ENCODE measurements around the gene FEZF2.

FEZF2 gene

DNA sequence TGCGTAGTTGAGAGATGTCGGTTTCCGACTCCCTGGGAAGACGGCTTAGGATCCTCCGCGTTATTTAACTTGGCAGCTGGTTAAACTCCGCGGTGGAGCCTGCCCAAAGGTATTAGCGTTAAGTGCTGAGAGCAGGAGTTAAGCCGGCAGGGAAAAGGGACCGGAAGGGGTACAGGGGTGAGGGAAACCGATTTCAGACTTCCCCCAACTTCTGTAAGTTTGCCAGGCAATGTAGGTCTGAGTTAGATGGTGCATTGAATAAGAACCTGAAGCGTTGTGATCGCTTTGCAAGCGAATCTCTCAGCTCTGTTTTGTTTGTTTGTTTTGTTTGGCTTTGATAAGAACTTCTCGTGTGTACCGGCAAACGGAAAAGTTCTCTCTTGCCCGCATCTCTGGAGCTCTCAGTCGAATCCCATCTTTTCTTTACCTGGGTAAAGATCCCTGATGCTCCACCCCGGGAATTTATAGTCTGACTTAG is 6.0 kb upstream of the FEZF2 start:
- no peak overlapping the region for H3K4me3 ChIP-seq (ENCODE audit: low read length)
- no peak overlapping the region for H3K27ac ChIP-seq (ENCODE audit: low read depth, low read length)
- H3K36me3 ChIP-seq (ENCODE audit: control insufficient read depth, insufficient read depth, low read length): no peaks in the 10 kb centered on the region
- H3K4me1 ChIP-seq (ENCODE audit: control insufficient read depth, insufficient read depth, low read length): no peaks in the 10 kb centered on the region
- peaks cover 14% of the 10 kb centered on the region for H3K27me3 ChIP-seq (ENCODE audit: control insufficient read depth, insufficient read depth, low read length)
- H3K9ac ChIP-seq (ENCODE audit: low read length): no peak overlapping the region

- Histone ChIP-seq H3K27me3 (ENCODE audit: control insufficient read depth, insufficient read depth, low read length) (peaks cover 16% of the 10 kb centered on the region), H3K4me3 (ENCODE audit: low read length) (no peak overlapping the region), H3K36me3 (ENCODE audit: control insufficient read depth, insufficient read depth, low read length) (no peaks in the 10 kb centered on the region), H3K27ac (ENCODE audit: low read depth, low read length) (no peak overlapping the region), H3K4me1 (ENCODE audit: control insufficient read depth, insufficient read depth, low read length) (no peaks in the 10 kb centered on the region), H3K9ac (ENCODE audit: low read length) (no peak overlapping the region)
These were observed 5.6 kb upstream of the FEZF2 start for GRCh38 chr3:62378921-62379320.

GRCh38 chr3:62378311-62378789 is 5.0 kb upstream of the FEZF2 start:
- Histone ChIP-seq H3K27ac (ENCODE audit: low read depth, low read length) (no peak overlapping the region), H3K4me3 (ENCODE audit: low read length) (no peak overlapping the region), H3K27me3 (ENCODE audit: control insufficient read depth, insufficient read depth, low read length) (peaks cover 20% of the 10 kb centered on the region)

DNA sequence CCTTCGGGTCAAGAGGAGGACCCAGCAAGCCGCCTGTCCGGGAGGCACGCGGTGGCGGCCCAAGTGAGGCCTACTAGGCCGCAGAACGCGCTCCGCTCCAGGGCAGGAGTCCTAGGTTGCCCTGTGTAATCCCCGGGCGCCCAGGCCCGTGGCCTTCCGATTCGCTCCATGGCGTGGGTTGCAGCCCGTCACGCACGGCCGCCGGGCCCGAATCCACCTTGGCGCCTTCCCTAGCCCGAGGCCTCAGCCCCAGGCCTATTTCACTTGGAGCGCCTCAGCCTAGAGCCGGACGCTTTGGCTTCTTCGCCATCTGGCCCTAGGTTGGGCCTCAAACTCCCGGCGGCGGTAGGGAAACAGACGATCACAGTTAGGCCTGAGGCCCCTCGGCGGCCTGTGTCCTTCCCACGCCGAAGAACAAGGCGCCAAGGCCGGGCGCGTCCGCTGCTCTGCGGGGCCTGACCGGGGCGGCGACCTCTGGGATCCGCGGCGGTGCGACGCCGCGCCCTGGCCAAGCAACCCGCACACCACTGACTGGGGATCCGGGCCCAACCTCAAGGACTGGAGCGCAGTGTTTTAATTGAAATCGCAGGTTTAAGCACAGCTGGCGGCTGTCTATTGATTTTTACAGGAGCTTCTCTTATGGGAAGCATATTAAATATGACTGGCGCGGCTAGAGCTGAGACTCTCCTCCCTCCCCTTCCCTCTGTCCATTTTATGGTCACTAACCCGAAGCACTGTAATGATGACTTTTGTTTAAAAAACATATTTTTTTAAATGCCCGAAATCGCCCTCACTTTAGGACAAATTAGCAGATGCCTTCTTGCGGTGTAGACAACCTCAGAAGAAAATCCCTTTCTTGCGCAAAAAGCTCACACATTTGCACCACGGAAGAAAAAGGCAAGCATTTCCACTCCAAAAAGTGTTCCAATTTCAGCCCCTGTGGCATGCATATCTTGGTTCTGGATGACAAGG is 3.8 kb upstream of the FEZF2 start:
- H3K4me3 ChIP-seq (ENCODE audit: low read length): no peak overlapping the region
- no peaks in the 10 kb centered on the region for H3K4me1 ChIP-seq (ENCODE audit: control insufficient read depth, insufficient read depth, low read length)
- peaks cover 20% of the 10 kb centered on the region for H3K27me3 ChIP-seq (ENCODE audit: control insufficient read depth, insufficient read depth, low read length)
- no peaks in the 10 kb centered on the region for H3K36me3 ChIP-seq (ENCODE audit: control insufficient read depth, insufficient read depth, low read length)
- no peak overlapping the region for H3K9ac ChIP-seq (ENCODE audit: low read length)
- no peak overlapping the region for H3K27ac ChIP-seq (ENCODE audit: low read depth, low read length)

More at GRCh38 chr3:62378311-62378789, 5.0 kb upstream of the FEZF2 start:
- Histone ChIP-seq H3K36me3 (ENCODE audit: control insufficient read depth, insufficient read depth, low read length) (no peaks in the 10 kb centered on the region), H3K9ac (ENCODE audit: low read length) (no peak overlapping the region), H3K4me1 (ENCODE audit: control insufficient read depth, insufficient read depth, low read length) (no peaks in the 10 kb centered on the region)

GRCh38 chr3:62376454-62376720 is 3.0 kb upstream of the FEZF2 start:
- H3K9ac ChIP-seq (ENCODE audit: low read length): no peak overlapping the region
- H3K36me3 ChIP-seq (ENCODE audit: control insufficient read depth, insufficient read depth, low read length): no peaks in the 10 kb centered on the region
- no peak overlapping the region for H3K27ac ChIP-seq (ENCODE audit: low read depth, low read length)
- peaks cover 22% of the 10 kb centered on the region for H3K27me3 ChIP-seq (ENCODE audit: control insufficient read depth, insufficient read depth, low read length)
- H3K4me1 ChIP-seq (ENCODE audit: control insufficient read depth, insufficient read depth, low read length): no peaks in the 10 kb centered on the region
- H3K4me3 ChIP-seq (ENCODE audit: low read length): no peak overlapping the region

- Histone ChIP-seq H3K27me3 (ENCODE audit: control insufficient read depth, insufficient read depth, low read length) (peaks cover 26% of the 10 kb centered on the region), H3K27ac (ENCODE audit: low read depth, low read length) (no peak overlapping the region), H3K4me1 (ENCODE audit: control insufficient read depth, insufficient read depth, low read length) (no peaks in the 10 kb centered on the region)
These were observed 2.5 kb upstream of the FEZF2 start for GRCh38 chr3:62375655-62376453.

DNA sequence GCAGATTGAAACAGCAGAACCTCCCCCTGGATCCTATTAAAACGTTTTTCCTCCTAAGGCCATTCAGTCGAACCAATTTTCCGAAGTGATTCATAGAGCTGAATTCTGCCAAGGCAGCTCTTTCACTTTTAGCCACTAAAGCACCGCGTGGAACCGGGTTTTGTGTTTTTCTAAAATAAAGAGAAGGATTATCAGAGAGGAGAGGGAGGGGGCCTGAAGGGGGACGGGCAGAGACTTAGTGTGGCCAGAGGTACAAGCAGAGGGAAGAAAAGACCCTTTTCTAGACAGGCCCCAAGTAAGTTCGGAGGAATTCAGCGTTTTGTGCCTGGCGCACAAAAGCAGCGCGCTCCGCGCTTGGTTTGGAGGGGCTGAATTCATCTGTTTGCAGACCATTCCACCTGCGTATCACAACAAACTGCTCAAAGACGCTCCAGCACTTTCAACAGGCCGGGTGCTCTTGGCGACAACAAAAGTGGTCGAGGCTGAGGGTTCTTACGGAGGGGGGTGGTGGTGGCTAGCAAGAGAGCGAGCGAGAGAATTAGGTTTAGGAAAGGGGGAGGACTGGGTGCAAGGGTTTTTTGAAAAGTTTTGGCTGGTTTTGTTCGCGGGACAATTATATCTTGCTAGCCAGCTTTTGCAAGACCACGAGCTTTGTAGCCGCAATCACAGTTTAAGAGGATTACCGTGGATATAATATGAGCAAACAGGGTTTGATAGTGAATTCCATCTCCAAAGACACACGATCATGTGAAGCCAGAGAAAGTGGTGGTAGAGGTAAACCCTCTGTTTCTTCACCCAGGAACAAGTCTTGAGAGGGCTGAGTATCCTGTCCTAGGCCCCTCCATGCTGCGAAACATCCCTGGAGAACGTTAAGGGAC is 1.2 kb upstream of the FEZF2 start:
- Histone ChIP-seq H3K36me3 (ENCODE audit: control insufficient read depth, insufficient read depth, low read length) (no peaks in the 10 kb centered on the region), H3K9ac (ENCODE audit: low read length) (no peak overlapping the region), H3K4me3 (ENCODE audit: low read length) (no peak overlapping the region), H3K27ac (ENCODE audit: low read depth, low read length) (no peak overlapping the region), H3K4me1 (ENCODE audit: control insufficient read depth, insufficient read depth, low read length) (no peaks in the 10 kb centered on the region), H3K27me3 (ENCODE audit: control insufficient read depth, insufficient read depth, low read length) (peaks cover 35% of the 10 kb centered on the region)

More at GRCh38 chr3:62375655-62376453, 2.5 kb upstream of the FEZF2 start:
- no peak overlapping the region for H3K4me3 ChIP-seq (ENCODE audit: low read length)
- H3K9ac ChIP-seq (ENCODE audit: low read length): no peak overlapping the region
- H3K36me3 ChIP-seq (ENCODE audit: control insufficient read depth, insufficient read depth, low read length): no peaks in the 10 kb centered on the region

- no peak overlapping the region for H3K4me3 ChIP-seq (ENCODE audit: low read length)
- no peak overlapping the region for H3K9ac ChIP-seq (ENCODE audit: low read length)
- no peak overlapping the region for H3K27ac ChIP-seq (ENCODE audit: low read depth, low read length)
- H3K36me3 ChIP-seq (ENCODE audit: control insufficient read depth, insufficient read depth, low read length): no peaks in the 10 kb centered on the region
- H3K4me1 ChIP-seq (ENCODE audit: control insufficient read depth, insufficient read depth, low read length): peaks cover 4% of the 10 kb centered on the region
- H3K27me3 ChIP-seq (ENCODE audit: control insufficient read depth, insufficient read depth, low read length): peaks cover 41% of the 10 kb centered on the region
These were observed 474 bp upstream of the FEZF2 start for GRCh38 chr3:62373714-62374333.

DNA sequence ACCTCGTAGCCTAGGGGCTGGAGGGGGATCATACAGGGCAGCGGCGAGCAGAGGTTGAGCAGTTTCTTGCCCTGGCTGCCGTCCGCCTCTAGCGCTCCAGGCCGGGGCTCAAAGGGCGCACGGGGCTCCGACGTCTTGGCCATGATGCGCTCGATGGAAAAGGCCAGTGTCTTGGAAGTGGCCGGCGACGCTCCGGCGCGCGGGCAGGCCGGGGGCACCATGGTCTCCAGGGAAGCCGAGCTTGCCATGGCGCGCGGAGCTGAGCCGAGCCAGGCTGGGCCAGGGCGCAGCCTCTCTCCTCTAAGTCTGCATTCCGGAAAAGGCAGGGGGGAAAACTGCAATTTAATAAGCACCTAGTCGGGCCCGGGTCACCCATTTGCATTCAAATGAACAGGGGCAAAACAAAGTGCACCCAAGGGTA is 719 bp downstream of the FEZF2 start:
- Histone ChIP-seq H3K9ac (ENCODE audit: low read length) (no peak overlapping the region), H3K4me3 (ENCODE audit: low read length) (no peak overlapping the region), H3K36me3 (ENCODE audit: control insufficient read depth, insufficient read depth, low read length) (no peaks in the 10 kb centered on the region), H3K27ac (ENCODE audit: low read depth, low read length) (no peak overlapping the region), H3K4me1 (ENCODE audit: control insufficient read depth, insufficient read depth, low read length) (peaks cover 4% of the 10 kb centered on the region), H3K27me3 (ENCODE audit: control insufficient read depth, insufficient read depth, low read length) (peaks cover 49% of the 10 kb centered on the region)

DNA sequence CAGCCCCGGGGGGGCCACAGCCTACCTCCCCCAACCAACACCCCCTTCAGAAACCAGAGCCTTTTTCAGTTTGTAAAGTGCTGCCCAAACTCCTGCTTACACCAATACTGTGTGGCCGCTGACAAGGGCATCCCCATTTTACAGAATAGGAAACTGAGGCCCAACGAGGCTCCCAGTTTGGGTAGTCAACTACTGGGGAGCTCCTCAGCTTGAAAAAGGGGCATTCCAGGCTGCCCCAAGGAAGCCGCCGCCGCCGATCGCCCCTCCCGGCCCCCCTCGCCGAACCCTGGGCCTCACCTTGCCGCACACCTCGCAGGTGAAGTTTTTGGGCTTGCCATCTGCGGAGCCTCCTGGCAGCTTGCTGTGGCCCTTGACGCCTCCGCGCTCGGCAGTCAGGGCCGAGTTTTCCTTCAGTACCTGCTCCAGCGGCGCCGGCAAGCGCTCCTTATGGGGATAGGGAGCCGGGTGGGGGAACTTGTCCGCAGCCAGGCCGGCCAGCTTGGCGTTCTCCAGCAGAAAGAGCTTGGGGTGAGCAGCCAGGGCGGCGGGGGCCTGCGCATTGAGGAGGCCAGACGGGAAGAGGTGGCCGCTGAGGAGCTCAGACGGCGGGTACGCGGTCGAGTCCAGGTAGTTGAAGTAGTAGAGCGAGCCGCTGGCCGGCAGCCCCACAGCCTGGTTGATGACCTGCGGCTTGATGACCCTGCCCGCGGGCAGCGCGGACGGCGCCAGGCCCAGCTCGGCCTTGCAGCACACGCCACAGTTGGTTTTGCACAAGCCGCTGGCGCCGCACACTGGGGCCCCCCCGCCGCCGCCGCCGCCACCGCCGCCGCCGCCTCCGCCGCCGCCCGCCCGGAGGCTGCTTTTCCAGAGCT is 1.4 kb downstream of the FEZF2 start:
- H3K27ac ChIP-seq (ENCODE audit: low read depth, low read length): no peak overlapping the region
- H3K27me3 ChIP-seq (ENCODE audit: control insufficient read depth, insufficient read depth, low read length): peaks cover 53% of the 10 kb centered on the region
- H3K36me3 ChIP-seq (ENCODE audit: control insufficient read depth, insufficient read depth, low read length): no peaks in the 10 kb centered on the region
- no peak overlapping the region for H3K9ac ChIP-seq (ENCODE audit: low read length)
- H3K4me1 ChIP-seq (ENCODE audit: control insufficient read depth, insufficient read depth, low read length): peaks cover 4% of the 10 kb centered on the region
- H3K4me3 ChIP-seq (ENCODE audit: low read length): no peak overlapping the region

Data from rectal smooth muscle tissue (tissue), 1 donor.